ENCODE measurements around the gene MS4A10. TPM values are rescaled to one million over a fixed set of nuclear protein-coding genes. Genes with fewer than 3 reads are reported as not detected.

The MS4A10 gene
- polyA plus RNA-seq, 1 donor from 2014 or later, result not detected

- H3K4me2 ChIP-seq (ENCODE audit: low read length), result no peak overlapping the region
- no peaks in the 10 kb centered on the region for H3K9me3 ChIP-seq (ENCODE audit: low read length)
- no peaks in the 10 kb centered on the region for H4K20me1 ChIP-seq (ENCODE audit: insufficient read depth)
- no peak overlapping the region for H3K9ac ChIP-seq (ENCODE audit: low read length)
- H2AFZ ChIP-seq (ENCODE audit: low read depth, low read length), result no peak overlapping the region
- H3K9me2 ChIP-seq (ENCODE audit: insufficient read depth, low read length), result no peaks in the 10 kb centered on the region
- H3K27ac ChIP-seq (ENCODE audit: low read length), result no peak overlapping the region
- peak overlapping the region; percentile 92 for H3K4me3 ChIP-seq (ENCODE audit: low read length)
- H3F3A ChIP-seq (ENCODE audit: insufficient read depth, low read length, poor library complexity, severe bottlenecking), result no peaks in the 10 kb centered on the region
- H3K27me3 ChIP-seq (ENCODE audit: insufficient read depth, low read depth, low read length), result no peaks in the 10 kb centered on the region
- peaks cover 3% of the 10 kb centered on the region for H3K79me2 ChIP-seq (replicated peaks; ENCODE audit: insufficient read depth, low read length)
- no peaks in the 10 kb centered on the region for H3K36me3 ChIP-seq (ENCODE audit: insufficient read depth, low read length)
- TF ChIP-seq POLR2AphosphoS5 (IDR thresholded peaks at IDR 0.05) (no peak), RAD21 (conservative IDR thresholded peaks at IDR 0.05) (no peak), CTCF (IDR thresholded peaks at IDR 0.05; ENCODE audit: poor library complexity, severe bottlenecking) (no peak), EP300 (conservative IDR thresholded peaks at IDR 0.05; ENCODE audit: poor library complexity, severe bottlenecking) (no peak), EZH2 (IDR thresholded peaks at IDR 0.05; ENCODE audit: borderline replicate concordance, insufficient read depth, low read length, poor library complexity, severe bottlenecking) (no peak), REST (IDR thresholded peaks at IDR 0.05; ENCODE audit: borderline replicate concordance) (no peak), MXI1 (conservative IDR thresholded peaks at IDR 0.05; ENCODE audit: poor library complexity, severe bottlenecking) (no peak), SMC3 (conservative IDR thresholded peaks at IDR 0.05; ENCODE audit: poor library complexity) (no peak), TAF1 (IDR thresholded peaks at IDR 0.05; ENCODE audit: low read depth) (no peak)
Measured at GRCh38 chr11:60844870-60845221, 59.7 kb downstream of the MS4A10 start.

- Histone ChIP-seq H3F3A (ENCODE audit: insufficient read depth, low read length, poor library complexity, severe bottlenecking) (no peaks in the 10 kb centered on the region), H2AFZ (ENCODE audit: low read depth, low read length) (no peak overlapping the region), H3K36me3 (ENCODE audit: insufficient read depth, low read length) (no peaks in the 10 kb centered on the region), H3K4me2 (ENCODE audit: low read length) (no peak overlapping the region), H3K27ac (ENCODE audit: low read length) (no peak overlapping the region), H3K9me2 (ENCODE audit: insufficient read depth, low read length) (no peaks in the 10 kb centered on the region), H4K20me1 (ENCODE audit: insufficient read depth) (no peaks in the 10 kb centered on the region), H3K79me2 (replicated peaks; ENCODE audit: insufficient read depth, low read length) (peaks cover 3% of the 10 kb centered on the region), H3K9me3 (ENCODE audit: low read length) (no peaks in the 10 kb centered on the region), H3K9ac (ENCODE audit: low read length) (no peak overlapping the region), H3K4me3 (ENCODE audit: low read length) (no peak overlapping the region), H3K27me3 (ENCODE audit: insufficient read depth, low read depth, low read length) (no peaks in the 10 kb centered on the region)
- no peak for TF ChIP-seq CTCF (IDR thresholded peaks at IDR 0.05; ENCODE audit: poor library complexity, severe bottlenecking)
- TF ChIP-seq TAF1 (IDR thresholded peaks at IDR 0.05; ENCODE audit: low read depth), result no peak
- TF ChIP-seq MXI1 (conservative IDR thresholded peaks at IDR 0.05; ENCODE audit: poor library complexity, severe bottlenecking), result no peak
- no peak for TF ChIP-seq RAD21 (conservative IDR thresholded peaks at IDR 0.05)
- no peak for TF ChIP-seq REST (IDR thresholded peaks at IDR 0.05; ENCODE audit: borderline replicate concordance)
- no peak for TF ChIP-seq POLR2AphosphoS5 (IDR thresholded peaks at IDR 0.05)
- no peak for TF ChIP-seq EP300 (conservative IDR thresholded peaks at IDR 0.05; ENCODE audit: poor library complexity, severe bottlenecking)
- no peak for TF ChIP-seq EZH2 (IDR thresholded peaks at IDR 0.05; ENCODE audit: borderline replicate concordance, insufficient read depth, low read length, poor library complexity, severe bottlenecking)
- no peak for TF ChIP-seq SMC3 (conservative IDR thresholded peaks at IDR 0.05; ENCODE audit: poor library complexity)
Measured at GRCh38 chr11:60845338-60845737, 60.2 kb downstream of the MS4A10 start.

All from neural cell (in vitro differentiated cells).